Measurements from ENCODE around the gene MGAT5B.

The MGAT5B gene

DNA sequence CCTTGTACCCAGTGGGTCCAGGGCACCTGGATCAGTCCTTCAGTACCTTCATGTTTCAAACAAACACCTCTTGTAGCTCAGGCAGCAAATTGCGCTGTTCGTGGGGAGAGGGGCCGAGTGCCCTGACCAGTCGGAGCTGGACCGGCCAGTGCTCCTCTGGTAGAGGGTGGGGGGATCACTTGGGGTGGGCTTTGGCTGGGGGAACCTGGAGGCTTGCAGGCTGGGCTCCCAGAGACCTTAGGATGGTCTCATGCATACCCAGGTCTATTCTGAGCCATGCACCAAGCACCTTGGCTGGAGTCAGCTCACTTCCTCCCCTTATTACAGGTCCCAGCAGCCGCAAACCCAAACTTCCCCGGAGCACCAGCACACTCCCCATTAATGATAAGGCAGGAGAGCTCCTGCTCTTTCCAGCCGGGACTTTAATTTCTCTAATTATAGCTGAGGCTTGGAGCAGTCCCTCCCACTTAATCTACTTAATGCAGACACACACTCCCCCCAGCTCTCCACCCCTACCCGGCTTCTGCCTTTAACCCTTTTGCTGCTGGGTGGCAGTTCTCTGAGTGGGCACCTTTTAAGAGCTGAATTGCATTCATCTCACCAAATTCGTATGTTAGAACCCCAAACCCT is 26.3 kb upstream of the MGAT5B start:
- TF ChIP-seq FOXP2 (optimal IDR thresholded peaks at IDR 0.05; ENCODE audit: borderline replicate concordance, extremely low read depth, extremely low read length, insufficient read depth) (no peak), SIN3A (IDR thresholded peaks at IDR 0.05; ENCODE audit: borderline replicate concordance, insufficient read depth, low read length) (no peak), POLR2AphosphoS5 (IDR thresholded peaks at IDR 0.05; ENCODE audit: low read depth, low read length) (no peak), TAF1 (IDR thresholded peaks at IDR 0.05; ENCODE audit: borderline replicate concordance, insufficient read depth, low read length) (no peak)
- TF ChIP-seq, protein P1, sequence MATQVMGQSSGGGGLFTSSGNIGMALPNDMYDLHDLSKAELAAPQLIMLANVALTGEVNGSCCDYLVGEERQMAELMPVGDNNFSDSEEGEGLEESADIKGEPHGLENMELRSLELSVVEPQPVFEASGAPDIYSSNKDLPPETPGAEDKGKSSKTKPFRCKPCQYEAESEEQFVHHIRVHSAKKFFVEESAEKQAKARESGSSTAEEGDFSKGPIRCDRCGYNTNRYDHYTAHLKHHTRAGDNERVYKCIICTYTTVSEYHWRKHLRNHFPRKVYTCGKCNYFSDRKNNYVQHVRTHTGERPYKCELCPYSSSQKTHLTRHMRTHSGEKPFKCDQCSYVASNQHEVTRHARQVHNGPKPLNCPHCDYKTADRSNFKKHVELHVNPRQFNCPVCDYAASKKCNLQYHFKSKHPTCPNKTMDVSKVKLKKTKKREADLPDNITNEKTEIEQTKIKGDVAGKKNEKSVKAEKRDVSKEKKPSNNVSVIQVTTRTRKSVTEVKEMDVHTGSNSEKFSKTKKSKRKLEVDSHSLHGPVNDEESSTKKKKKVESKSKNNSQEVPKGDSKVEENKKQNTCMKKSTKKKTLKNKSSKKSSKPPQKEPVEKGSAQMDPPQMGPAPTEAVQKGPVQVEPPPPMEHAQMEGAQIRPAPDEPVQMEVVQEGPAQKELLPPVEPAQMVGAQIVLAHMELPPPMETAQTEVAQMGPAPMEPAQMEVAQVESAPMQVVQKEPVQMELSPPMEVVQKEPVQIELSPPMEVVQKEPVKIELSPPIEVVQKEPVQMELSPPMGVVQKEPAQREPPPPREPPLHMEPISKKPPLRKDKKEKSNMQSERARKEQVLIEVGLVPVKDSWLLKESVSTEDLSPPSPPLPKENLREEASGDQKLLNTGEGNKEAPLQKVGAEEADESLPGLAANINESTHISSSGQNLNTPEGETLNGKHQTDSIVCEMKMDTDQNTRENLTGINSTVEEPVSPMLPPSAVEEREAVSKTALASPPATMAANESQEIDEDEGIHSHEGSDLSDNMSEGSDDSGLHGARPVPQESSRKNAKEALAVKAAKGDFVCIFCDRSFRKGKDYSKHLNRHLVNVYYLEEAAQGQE (IDR thresholded peaks at IDR 0.05; ENCODE audit: insufficient read depth in 1 of 2, low read depth in 2 of 2, low read length in 2 of 2), result no peak

DNA sequence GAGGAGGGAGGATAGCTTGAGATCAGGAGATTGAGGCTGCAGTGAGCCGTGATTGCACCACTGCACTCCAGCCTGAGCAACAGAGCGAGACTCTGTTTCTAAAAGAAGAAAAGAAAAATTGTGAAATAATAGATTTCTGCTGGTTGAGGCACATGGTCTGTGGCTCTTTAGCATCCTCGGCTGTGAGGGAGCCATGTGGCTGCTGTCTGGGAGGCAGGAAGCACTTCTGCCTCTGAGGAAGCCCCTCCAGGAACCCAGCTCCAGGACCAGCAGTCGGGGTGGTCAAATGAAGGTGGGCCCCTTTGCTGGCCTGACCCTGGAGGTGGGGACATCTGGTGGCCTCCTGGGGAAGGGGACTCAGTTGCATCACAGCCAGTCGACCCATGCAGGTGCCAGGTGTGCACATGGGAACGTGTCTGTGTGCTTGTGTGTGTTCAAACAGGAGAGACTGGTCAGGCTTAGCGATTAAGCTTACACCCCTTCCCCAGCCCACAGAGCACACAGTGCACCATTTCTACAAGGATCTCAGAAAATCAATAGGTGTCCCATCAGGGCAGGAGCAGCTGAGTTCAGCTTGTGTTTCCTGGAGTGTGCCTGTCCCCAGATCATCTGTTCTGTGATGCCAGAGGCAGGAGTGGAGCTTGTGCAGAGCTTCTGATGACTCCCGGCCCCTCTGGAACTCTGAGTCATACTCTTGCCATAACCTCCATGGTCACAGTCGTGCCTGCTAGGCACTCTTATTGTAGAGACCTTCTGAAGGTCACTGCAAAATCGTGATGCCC is 24.3 kb upstream of the MGAT5B start:
- TF ChIP-seq FOXP2 (optimal IDR thresholded peaks at IDR 0.05; ENCODE audit: borderline replicate concordance, extremely low read depth, extremely low read length, insufficient read depth) (no peak), SIN3A (IDR thresholded peaks at IDR 0.05; ENCODE audit: borderline replicate concordance, insufficient read depth, low read length) (no peak), TAF1 (IDR thresholded peaks at IDR 0.05; ENCODE audit: borderline replicate concordance, insufficient read depth, low read length) (no peak), POLR2AphosphoS5 (IDR thresholded peaks at IDR 0.05; ENCODE audit: low read depth, low read length) (no peak)
- TF ChIP-seq, protein P1 (IDR thresholded peaks at IDR 0.05; ENCODE audit: insufficient read depth in 1 of 2, low read depth in 2 of 2, low read length in 2 of 2), result no peak

DNA sequence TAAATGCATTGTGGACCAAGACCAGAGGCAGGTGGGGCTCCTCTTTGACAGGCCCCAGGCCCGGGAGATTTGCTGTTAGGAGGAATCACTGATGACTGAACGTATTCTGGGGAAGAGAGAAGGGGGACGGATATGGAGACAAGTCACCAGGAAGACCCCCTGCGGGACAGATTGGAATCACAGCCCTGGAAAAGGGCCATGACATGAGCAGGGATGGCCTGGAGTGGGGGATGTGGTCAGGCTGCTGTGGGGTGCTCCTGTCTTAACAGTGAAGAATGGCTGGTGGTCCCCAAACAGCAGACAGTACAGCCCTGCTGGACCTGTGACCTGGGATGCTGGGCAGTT is 23.7 kb upstream of the MGAT5B start:
- TF ChIP-seq FOXP2 (optimal IDR thresholded peaks at IDR 0.05; ENCODE audit: borderline replicate concordance, extremely low read depth, extremely low read length, insufficient read depth), result no peak
- no peak for TF ChIP-seq TAF1 (IDR thresholded peaks at IDR 0.05; ENCODE audit: borderline replicate concordance, insufficient read depth, low read length)
- TF ChIP-seq, protein P1 (IDR thresholded peaks at IDR 0.05; ENCODE audit: insufficient read depth in 1 of 2, low read depth in 2 of 2, low read length in 2 of 2), result no peak
- TF ChIP-seq POLR2AphosphoS5 (IDR thresholded peaks at IDR 0.05; ENCODE audit: low read depth, low read length), result no peak
- no peak for TF ChIP-seq SIN3A (IDR thresholded peaks at IDR 0.05; ENCODE audit: borderline replicate concordance, insufficient read depth, low read length)

DNA sequence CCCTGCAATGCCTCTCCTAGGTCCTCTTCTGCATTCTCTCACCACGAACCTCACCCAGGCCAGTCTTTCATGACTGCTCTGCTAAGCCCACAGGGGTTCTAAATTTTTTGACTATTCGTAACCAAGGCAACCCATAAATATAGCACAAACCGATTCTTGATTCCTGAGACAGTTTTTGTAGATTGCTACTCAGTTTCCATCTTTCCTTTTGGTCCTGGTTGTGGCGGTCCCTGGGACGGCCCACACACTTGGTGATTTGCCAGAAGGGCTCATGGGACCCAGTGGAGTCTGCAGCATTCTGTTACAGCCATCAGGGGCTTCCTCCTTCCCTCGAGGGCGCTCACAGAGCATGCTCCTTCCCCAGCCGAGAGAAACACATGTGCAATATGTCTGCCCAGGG is 23.4 kb upstream of the MGAT5B start:
- TF ChIP-seq POLR2AphosphoS5 (IDR thresholded peaks at IDR 0.05; ENCODE audit: low read depth, low read length), result no peak
- no peak for TF ChIP-seq SIN3A (IDR thresholded peaks at IDR 0.05; ENCODE audit: borderline replicate concordance, insufficient read depth, low read length)

DNA sequence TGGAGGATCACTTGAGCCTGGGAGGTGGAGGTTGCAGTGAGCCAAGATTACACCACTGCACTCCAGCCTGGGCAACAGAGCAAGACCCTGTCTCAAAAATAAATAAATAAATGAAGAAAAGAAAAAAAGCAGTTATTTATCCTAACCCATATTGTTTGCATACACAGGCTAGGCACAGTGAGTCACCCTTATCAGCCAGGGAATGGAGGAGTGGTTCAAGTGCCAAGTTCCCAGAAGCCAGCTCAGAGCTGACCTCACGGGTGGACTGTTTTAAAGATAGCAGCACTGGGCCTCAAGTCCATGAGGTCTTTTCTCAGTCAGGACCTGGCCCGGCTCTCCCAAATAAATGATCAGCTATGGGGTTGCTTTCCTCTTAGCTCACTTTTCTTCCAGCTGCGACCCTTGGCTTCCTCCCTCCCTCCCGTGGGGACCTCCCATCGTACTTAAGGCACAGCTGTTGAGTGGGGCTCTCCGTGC is 22.6 kb upstream of the MGAT5B start:
- no peak for TF ChIP-seq POLR2AphosphoS5 (IDR thresholded peaks at IDR 0.05; ENCODE audit: low read depth, low read length)
- TF ChIP-seq TAF1 (IDR thresholded peaks at IDR 0.05; ENCODE audit: borderline replicate concordance, insufficient read depth, low read length), result no peak
- no peak for TF ChIP-seq SIN3A (IDR thresholded peaks at IDR 0.05; ENCODE audit: borderline replicate concordance, insufficient read depth, low read length)
- no peak for TF ChIP-seq FOXP2 (optimal IDR thresholded peaks at IDR 0.05; ENCODE audit: borderline replicate concordance, extremely low read depth, extremely low read length, insufficient read depth)
- TF ChIP-seq, protein P1 (IDR thresholded peaks at IDR 0.05; ENCODE audit: insufficient read depth in 1 of 2, low read depth in 2 of 2, low read length in 2 of 2), result no peak

All from PFSK-1 (cell line).